CD8-positive, alpha-beta memory T cell (primary cell): ENCODE data around the gene ADD3. TPM values are rescaled to one million over a fixed set of nuclear protein-coding genes. Genes with fewer than 3 reads are reported as not detected.
"Not testable (repeated sequence)": the region's sequence is repeated elsewhere in the genome, so short reads cannot be mapped to it uniquely, and the experiment has no call there.

Experiments used
- CTCF ChIA-PET: fragments of 350-600 bp; sonication (Branson Sonifier 250); formaldehyde crosslinking; loops from one replicate; lab custom pipeline; 2021; ENCODE audit warnings: antibody characterized with exemption; lab: Charles Lee
- POLR2A ChIA-PET: fragments of 350-600 bp; sonication (Branson Sonifier 250); formaldehyde crosslinking; loops from one replicate; lab custom pipeline; 2021; ENCODE audit warnings: antibody characterized with exemption; lab: Charles Lee
- DNase-seq, 5 donors: peaks; one replicate each; pipeline versions ENCODE4 v3.0.0 to v3.0.0-alpha.2; 2020 to 2022; ENCODE audit warnings: mixed read lengths in 1 of 5
- H3K27ac ChIP-seq: one replicate; pipeline ENCODE4 v1.7.0; 2013; ENCODE audit warnings: low read depth, mild to moderate bottlenecking, low read length, moderate library complexity
- H3K27me3 ChIP-seq: 2 replicates; pipeline ENCODE4 v1.7.0; 2013; ENCODE audit warnings: low read length, mild to moderate bottlenecking; ENCODE audit not compliant: insufficient read depth, poor library complexity, severe bottlenecking
- H3K36me3 ChIP-seq: 2 replicates; pipeline ENCODE4 v1.7.0; 2013; ENCODE audit warnings: mild to moderate bottlenecking, low read length, moderate library complexity; ENCODE audit not compliant: insufficient read depth
- H3K4me1 ChIP-seq: 2 replicates; pipeline ENCODE4 v1.7.0; 2013; ENCODE audit warnings: mild to moderate bottlenecking, low read length, moderate library complexity; ENCODE audit not compliant: insufficient read depth
- H3K4me3 ChIP-seq: 2 replicates; pipeline ENCODE4 v1.7.0; 2013; ENCODE audit warnings: mild to moderate bottlenecking, low read length
- H3K9me3 ChIP-seq: 2 replicates; pipeline ENCODE4 v1.7.0; 2013; ENCODE audit warnings: mild to moderate bottlenecking, low read length
- H3K27ac Mint-ChIP-seq, 8 donors: one replicate each; pipeline ENCODE4 v1.8.0; 2020 to 2021; ENCODE audit warnings: mixed read lengths in 8 of 8, mild to moderate bottlenecking in 6 of 8, inconsistent platforms in 3 of 8, moderate library complexity in 3 of 8
- H3K27me3 Mint-ChIP-seq, 2 donors: one replicate each; pipeline ENCODE4 v1.8.0; 2020 to 2021; ENCODE audit warnings: mixed read lengths in 2 of 2, mild to moderate bottlenecking in 1 of 2, moderate library complexity in 1 of 2
- H3K36me3 Mint-ChIP-seq, 3 donors: one replicate each; pipeline ENCODE4 v1.8.0; 2020 to 2021; ENCODE audit warnings: mixed read lengths in 3 of 3, inconsistent platforms in 1 of 3, mild to moderate bottlenecking in 1 of 3
- H3K4me1 Mint-ChIP-seq, 3 donors: one replicate each; pipeline ENCODE4 v1.8.0; 2020 to 2021; ENCODE audit warnings: mixed read lengths in 3 of 3, inconsistent platforms in 1 of 3, mild to moderate bottlenecking in 1 of 3
- H3K4me3 Mint-ChIP-seq, 7 donors: one replicate each; pipeline ENCODE4 v1.8.0; 2020 to 2021; ENCODE audit warnings: mixed read lengths in 7 of 7, mild to moderate bottlenecking in 6 of 7, moderate library complexity in 4 of 7, inconsistent platforms in 2 of 7
- H3K9me3 Mint-ChIP-seq, 5 donors: one replicate each; pipeline ENCODE4 v1.8.0; 2020 to 2022; ENCODE audit warnings: mixed read lengths in 5 of 5, mild to moderate bottlenecking in 3 of 5, moderate library complexity in 2 of 5, inconsistent platforms in 1 of 5
- polyA plus RNA-seq: library from polyadenylated mRNA; unstranded; fragments of 300-500 nt; fragmentation: Illumina TruSeq; gene quantifications from one replicate; pipeline ENCODE4 v1.2.3, GENCODE V29; 2021
- total RNA-seq, 2 experiments: library from RNA; stranded (reverse); gene quantifications; one replicate each; pipeline ENCODE4 v1.2.3, GENCODE V29; 2021

The ADD3 gene
- total and polyA plus RNA-seq, 3 experiments from 2014 or later, result 39.4 to 378 (median 50.3) TPM

DNA sequence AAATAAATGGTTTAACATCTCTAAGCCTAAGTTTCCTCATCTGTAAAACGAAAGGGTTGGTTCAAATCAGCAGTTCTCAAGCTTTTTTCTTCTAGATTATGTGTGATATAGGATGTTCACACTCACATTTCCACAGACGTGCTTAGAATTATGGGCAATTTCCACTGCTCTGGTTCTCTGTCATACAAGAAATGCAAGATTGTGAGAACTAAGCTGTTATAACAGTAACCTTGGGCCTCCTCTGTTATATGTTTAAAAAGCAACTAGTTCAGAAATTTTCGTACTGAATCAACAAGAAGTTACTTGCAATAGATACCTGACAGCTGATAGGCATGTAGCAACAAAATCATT lies 33.7 kb downstream of the ADD3 start:
- H3K36me3 Mint-ChIP-seq, result peaks cover 0 to 4% (median 2%) of the 10 kb centered on the region in 3 donors
- peak overlapping the region in 1 of 7 donors; percentile 39 for H3K4me3 Mint-ChIP-seq
- H3K4me1 Mint-ChIP-seq, result peaks cover 65 to 91% (median 86%) of the 10 kb centered on the region in 3 donors
- H3K4me3 ChIP-seq, result no peak overlapping the region
- H3K27ac ChIP-seq, result no peak overlapping the region
- H3K27me3 Mint-ChIP-seq, result no peaks in the 10 kb centered on the region
- H3K9me3 ChIP-seq, result no peaks in the 10 kb centered on the region
- no peaks in the 10 kb centered on the region for H3K27me3 ChIP-seq
- H3K4me1 ChIP-seq, result peaks cover 48% of the 10 kb centered on the region
- ChIA-PET POLR2A (no interaction called here), CTCF (interaction anchor here (1.9 kb wide), 1 partner anchor 63 kb away, joined by 4 read pairs; no protein-coding TSS in a partner anchor)
- no peak for DNase-seq
- no peaks in the 10 kb centered on the region for H3K9me3 Mint-ChIP-seq
- no peaks in the 10 kb centered on the region for H3K36me3 ChIP-seq
- peak overlapping the region in 4 of 8 donors; percentile 53 to 79 (median 61) for H3K27ac Mint-ChIP-seq

- Mint-ChIP-seq H3K27ac (peak overlapping the region in 2 of 8 donors; percentile 39 to 88), H3K36me3 (peaks cover under 1 to 4% (median 1%) of the 10 kb centered on the region in 3 donors), H3K27me3 (no peaks in the 10 kb centered on the region), H3K4me1 (peaks cover 58 to 87% (median 83%) of the 10 kb centered on the region in 3 donors), H3K4me3 (no peak overlapping the region), H3K9me3 (no peaks in the 10 kb centered on the region)
- H3K4me3 ChIP-seq, result no peak overlapping the region
- ChIA-PET CTCF (interaction anchor here (1.9 kb wide), 1 partner anchor 64 kb away, joined by 4 read pairs; no protein-coding TSS in a partner anchor), POLR2A (interaction anchor here (0.6 kb wide), 1 partner anchor 145 kb away, joined by 3 read pairs; no protein-coding TSS in a partner anchor)
- H3K27me3 ChIP-seq, result no peaks in the 10 kb centered on the region
- H3K36me3 ChIP-seq, result no peaks in the 10 kb centered on the region
- H3K4me1 ChIP-seq, result peaks cover 44% of the 10 kb centered on the region
- no peak overlapping the region for H3K27ac ChIP-seq
- H3K9me3 ChIP-seq, result no peaks in the 10 kb centered on the region
- DNase-seq, result no peak
These were observed 34.4 kb downstream of the ADD3 start for GRCh38 chr10:110042181-110042580.

DNA sequence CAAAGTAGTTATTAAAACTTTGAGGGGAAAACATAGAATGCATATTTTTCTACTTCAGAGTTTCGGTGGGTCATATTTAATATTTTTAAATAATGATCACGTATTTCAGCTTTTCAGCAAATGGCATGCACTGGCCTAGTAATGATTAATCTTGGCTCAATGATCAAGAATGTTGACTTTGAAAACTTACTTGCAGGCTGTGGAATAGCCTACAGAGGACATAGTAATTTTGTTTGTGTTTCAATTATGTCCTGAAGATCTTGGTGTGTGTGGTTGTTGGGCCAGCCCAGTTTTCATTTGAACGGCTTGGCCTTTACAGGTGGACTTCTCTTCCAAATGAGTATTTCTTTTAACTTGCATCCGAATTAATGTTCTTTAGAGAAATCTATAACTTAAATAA lies 35.1 kb downstream of the ADD3 start:
- no peak overlapping the region for H3K4me3 ChIP-seq
- ChIA-PET CTCF (interaction anchor here (1.9 kb wide), 1 partner anchor 64 kb away, joined by 4 read pairs; no protein-coding TSS in a partner anchor), POLR2A (no interaction called here)
- no peaks in the 10 kb centered on the region for H3K27me3 ChIP-seq
- H3K36me3 ChIP-seq, result no peaks in the 10 kb centered on the region
- H3K9me3 ChIP-seq, result peaks cover 4% of the 10 kb centered on the region
- H3K27me3 Mint-ChIP-seq, result no peaks in the 10 kb centered on the region
- H3K4me3 Mint-ChIP-seq, result no peak overlapping the region
- peaks cover 2 to 6% (median 6%) of the 10 kb centered on the region in 3 donors for H3K36me3 Mint-ChIP-seq
- H3K4me1 Mint-ChIP-seq, result peaks cover 58 to 87% (median 82%) of the 10 kb centered on the region in 3 donors
- H3K27ac Mint-ChIP-seq, result no peak overlapping the region
- H3K4me1 ChIP-seq, result peaks cover 43% of the 10 kb centered on the region
- no peak for DNase-seq
- peaks cover 0 to 2% (median 1%) of the 10 kb centered on the region in 5 donors for H3K9me3 Mint-ChIP-seq
- H3K27ac ChIP-seq, result no peak overlapping the region

- Histone ChIP-seq H3K27me3 (no peaks in the 10 kb centered on the region), H3K9me3 (peaks cover 13% of the 10 kb centered on the region), H3K27ac (no peak overlapping the region), H3K36me3 (no peaks in the 10 kb centered on the region), H3K4me3 (no peak overlapping the region), H3K4me1 (peaks cover 25% of the 10 kb centered on the region)
- Mint-ChIP-seq H3K27ac (peak overlapping the region in 3 of 8 donors; percentile 32 to 73 (median 48)), H3K27me3 (no peaks in the 10 kb centered on the region), H3K36me3 (peaks cover 13 to 15% (median 14%) of the 10 kb centered on the region in 3 donors), H3K4me1 (peaks cover 57 to 78% (median 75%) of the 10 kb centered on the region in 3 donors), H3K9me3 (peaks cover 0 to 9% (median 7%) of the 10 kb centered on the region in 5 donors), H3K4me3 (peak overlapping the region in 1 of 7 donors; percentile 2)
- ChIA-PET CTCF (interaction anchor here (1.1 kb wide), 1 partner anchor 120 kb away, joined by 3 read pairs; no protein-coding TSS in a partner anchor), POLR2A (no interaction called here)
- DNase-seq, result no peak
These were observed 36.9 kb downstream of the ADD3 start for GRCh38 chr10:110044681-110045080.

- peaks cover 16% of the 10 kb centered on the region for H3K4me1 ChIP-seq
- peaks cover 0 to 11% (median 7%) of the 10 kb centered on the region in 5 donors for H3K9me3 Mint-ChIP-seq
- H3K4me3 Mint-ChIP-seq, result no peak overlapping the region
- ChIA-PET POLR2A (no interaction called here), CTCF (interaction anchor here (0.6 to 1.1 kb wide), 2 partner anchors 26 to 119 kb away, joined by 3 read pairs; no protein-coding TSS in a partner anchor)
- H3K27me3 ChIP-seq, result no peaks in the 10 kb centered on the region
- H3K27ac Mint-ChIP-seq, result peak overlapping the region in 3 of 8 donors; percentile 2 to 43 (median 11)
- H3K4me1 Mint-ChIP-seq, result peaks cover 53 to 78% (median 73%) of the 10 kb centered on the region in 3 donors
- no peaks in the 10 kb centered on the region for H3K36me3 ChIP-seq
- H3K27me3 Mint-ChIP-seq, result no peaks in the 10 kb centered on the region
- H3K36me3 Mint-ChIP-seq, result peaks cover 11 to 21% (median 14%) of the 10 kb centered on the region in 3 donors
- no peak for DNase-seq
- H3K27ac ChIP-seq, result no peak overlapping the region
- no peak overlapping the region for H3K4me3 ChIP-seq
- H3K9me3 ChIP-seq, result peaks cover 13% of the 10 kb centered on the region
These were observed 38.0 kb downstream of the ADD3 start for GRCh38 chr10:110045772-110046171.

GRCh38 chr10:110048145-110048544 lies 40.4 kb downstream of the ADD3 start:
- Mint-ChIP-seq H3K36me3 (peaks cover 11 to 24% (median 14%) of the 10 kb centered on the region in 3 donors), H3K27ac (peak overlapping the region in 4 of 8 donors; percentile 24 to 77 (median 36)), H3K4me1 (peaks cover 56 to 79% (median 77%) of the 10 kb centered on the region in 3 donors), H3K9me3 (peaks cover 0 to 11% (median 7%) of the 10 kb centered on the region in 5 donors)
- H3K27ac ChIP-seq, H3K27me3 ChIP-seq, POLR2A ChIA-PET, H3K4me3 ChIP-seq, DNase-seq, H3K27me3 Mint-ChIP-seq, H3K4me3 Mint-ChIP-seq, H3K36me3 ChIP-seq: not testable (repeated sequence)
- peaks cover 13% of the 10 kb centered on the region for H3K9me3 ChIP-seq
- H3K4me1 ChIP-seq, result peaks cover 24% of the 10 kb centered on the region
- CTCF ChIA-PET, result interaction anchor here (1.1 kb wide), 1 partner anchor 10 kb away, joined by 3 read pairs; no protein-coding TSS in a partner anchor

GRCh38 chr10:110048781-110049180 lies 41.0 kb downstream of the ADD3 start:
- H3K4me3 ChIP-seq, result no peak overlapping the region
- H3K4me1 ChIP-seq, result peaks cover 25% of the 10 kb centered on the region
- ChIA-PET CTCF (no interaction called here), POLR2A (no interaction called here)
- Mint-ChIP-seq H3K27ac (peak overlapping the region in 2 of 8 donors; percentile 33 to 77), H3K36me3 (peaks cover 11 to 24% (median 14%) of the 10 kb centered on the region in 3 donors), H3K9me3 (peaks cover 0 to 11% (median 7%) of the 10 kb centered on the region in 5 donors), H3K4me3 (no peak overlapping the region), H3K27me3 (no peaks in the 10 kb centered on the region), H3K4me1 (peaks cover 51 to 78% (median 76%) of the 10 kb centered on the region in 3 donors)
- no peak for DNase-seq
- no peak overlapping the region for H3K27ac ChIP-seq
- H3K9me3 ChIP-seq, result peaks cover 13% of the 10 kb centered on the region
- no peaks in the 10 kb centered on the region for H3K36me3 ChIP-seq
- no peaks in the 10 kb centered on the region for H3K27me3 ChIP-seq
